Body of pancreas (tissue), 4 donors: ENCODE data around the gene BTG4. TPM values are rescaled to one million over a fixed set of nuclear protein-coding genes. Genes with fewer than 3 reads are reported as not detected.

Source experiments
- ATAC-seq: fragments of 150-250 bp; one replicate; pipeline ENCODE4 v1.9.1; 2016
- DNase-seq, 4 donors: peaks; one replicate each; pipeline ENCODE4 v3.0.0-alpha.2; 2019
- H3K27ac ChIP-seq, 4 donors: fragments of 200-600 bp; sonication (generic); 1 replicate in 3 of 4; 2 replicates in 1 of 4; pipeline versions ENCODE4 v1.5.1 to v1.6.1; 2016 to 2019; ENCODE audit warnings: mild to moderate bottlenecking in 1 of 4, mixed read lengths in 1 of 4, moderate library complexity in 1 of 4
- H3K27me3 ChIP-seq, 2 donors: fragments of 200-600 bp; sonication (generic); one replicate each; pipeline ENCODE4 v1.6.0; 2016; ENCODE audit warnings: mild to moderate bottlenecking in 1 of 2
- H3K36me3 ChIP-seq, 2 donors: fragments of 200-600 bp; sonication (generic); replicated peaks in 1 of 2; 2 replicates each; pipeline ENCODE4 v1.5.1; 2016; ENCODE audit warnings: low read depth in 2 of 2; ENCODE audit not compliant: insufficient read depth in 1 of 2
- H3K4me1 ChIP-seq: fragments of 200-600 bp; sonication (generic); one replicate; pipeline ENCODE4 v1.6.0; 2016
- H3K4me3 ChIP-seq, 2 donors: fragments of 200-600 bp; sonication (generic); 1 replicate in 1 of 2; 2 replicates in 1 of 2; pipeline ENCODE4 v1.5.1; 2016 to 2019
- H3K9me3 ChIP-seq, 3 donors: fragments of 200-600 bp; sonication (generic); 1 replicate in 2 of 3; 2 replicates in 1 of 3; pipeline ENCODE4 v1.5.1; 2016
- POLR2A ChIP-seq, 3 donors: fragments of 450-650 bp; IDR thresholded peaks; one replicate each; pipeline ENCODE4 v1.6.1; 2016; ENCODE audit warnings: antibody characterized with exemption in 3 of 3, mild to moderate bottlenecking in 2 of 3
- WGBS, 2 donors: methylation state at CpG; one replicate each; pipeline ENCODE4 v1.1.5; 2017; 5-methylcytosine and 5-hydroxymethylcytosine counted together
- intact Hi-C: fragments of 100-400 bp; cut with DNase I; formaldehyde crosslinking; loops from one replicate; pipeline ENCODE4 v1.15.1; 2023
- total RNA-seq, 2 donors: library from RNA; depleted of rRNA; stranded (reverse); fragments of >200 nt; gene quantifications; one replicate each; pipeline ENCODE4 v1.1.0, GENCODE V29; 2016
- TF ChIP-seq, protein P1 (sequence below), 7 experiments: fragments of 450-650 bp in 4 of 7; fragments of 200-600 bp in 3 of 7; sonication (generic) in 3 of 7; IDR thresholded peaks; one replicate each; pipeline ENCODE4 v1.5.1; 2016 to 2019; ENCODE audit warnings: antibody characterized with exemption in 7 of 7

BTG4 gene
- total RNA-seq, 2 donors from 2014 or later, result not detected

- no peak for ATAC-seq
Observed at GRCh38 chr11:111538407-111539114, 26.4 kb upstream of the BTG4 start.

GRCh38 chr11:111537336-111537860, 25.2 kb upstream of the BTG4 start:
- intact Hi-C loops, result no loop called here
- DNase-seq (no peak), ATAC-seq (no peak)
- Histone ChIP-seq H3K36me3 (no peaks in the 10 kb centered on the region), H3K4me1 (peaks cover 22% of the 10 kb centered on the region), H3K9me3 (no peaks in the 10 kb centered on the region), H3K4me3 (no peak overlapping the region), H3K27me3 (peaks cover 0 to 14% of the 10 kb centered on the region in 2 donors), H3K27ac (no peak overlapping the region)
- 77 to 78% methylated on average over 3 of the region's 3 CpGs for WGBS, 2 donors
- TF ChIP-seq POLR2A (IDR thresholded peaks at IDR 0.05), result no peak
- TF ChIP-seq, protein P1, sequence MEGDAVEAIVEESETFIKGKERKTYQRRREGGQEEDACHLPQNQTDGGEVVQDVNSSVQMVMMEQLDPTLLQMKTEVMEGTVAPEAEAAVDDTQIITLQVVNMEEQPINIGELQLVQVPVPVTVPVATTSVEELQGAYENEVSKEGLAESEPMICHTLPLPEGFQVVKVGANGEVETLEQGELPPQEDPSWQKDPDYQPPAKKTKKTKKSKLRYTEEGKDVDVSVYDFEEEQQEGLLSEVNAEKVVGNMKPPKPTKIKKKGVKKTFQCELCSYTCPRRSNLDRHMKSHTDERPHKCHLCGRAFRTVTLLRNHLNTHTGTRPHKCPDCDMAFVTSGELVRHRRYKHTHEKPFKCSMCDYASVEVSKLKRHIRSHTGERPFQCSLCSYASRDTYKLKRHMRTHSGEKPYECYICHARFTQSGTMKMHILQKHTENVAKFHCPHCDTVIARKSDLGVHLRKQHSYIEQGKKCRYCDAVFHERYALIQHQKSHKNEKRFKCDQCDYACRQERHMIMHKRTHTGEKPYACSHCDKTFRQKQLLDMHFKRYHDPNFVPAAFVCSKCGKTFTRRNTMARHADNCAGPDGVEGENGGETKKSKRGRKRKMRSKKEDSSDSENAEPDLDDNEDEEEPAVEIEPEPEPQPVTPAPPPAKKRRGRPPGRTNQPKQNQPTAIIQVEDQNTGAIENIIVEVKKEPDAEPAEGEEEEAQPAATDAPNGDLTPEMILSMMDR (IDR thresholded peaks at IDR 0.05), result no peak

More at GRCh38 chr11:111538407-111539114, 26.4 kb upstream of the BTG4 start:
- intact Hi-C loops, result no loop called here
- 60 to 71% methylated on average over 1 of the region's 1 CpG for WGBS, 2 donors
- no peak for DNase-seq
- H3K27me3 ChIP-seq, result peaks cover 0 to 14% of the 10 kb centered on the region in 2 donors
- H3K4me1 ChIP-seq, result peaks cover 22% of the 10 kb centered on the region
- H3K9me3 ChIP-seq, result no peaks in the 10 kb centered on the region
- H3K27ac ChIP-seq, result no peak overlapping the region
- H3K36me3 ChIP-seq, result no peaks in the 10 kb centered on the region
- TF ChIP-seq, protein P1 (IDR thresholded peaks at IDR 0.05), result no peak
- TF ChIP-seq POLR2A (IDR thresholded peaks at IDR 0.05), result no peak
- no peak overlapping the region for H3K4me3 ChIP-seq

- Histone ChIP-seq H3K27me3 (peaks cover 0 to 3% of the 10 kb centered on the region in 2 donors), H3K36me3 (no peaks in the 10 kb centered on the region), H3K4me1 (peaks cover 5% of the 10 kb centered on the region), H3K27ac (no peak overlapping the region), H3K4me3 (no peak overlapping the region), H3K9me3 (no peaks in the 10 kb centered on the region)
- TF ChIP-seq, protein P1 (IDR thresholded peaks at IDR 0.05), result no peak
- TF ChIP-seq POLR2A (IDR thresholded peaks at IDR 0.05), result no peak
- 72 to 84% methylated on average over 6 of the region's 6 CpGs for WGBS, 2 donors
- intact Hi-C loops, result no loop called here
- no peak for ATAC-seq
- DNase-seq, result no peak
Observed at GRCh38 chr11:111535281-111535680, 23.1 kb upstream of the BTG4 start.

GRCh38 chr11:111532365-111532709, 20.2 kb upstream of the BTG4 start:
- Histone ChIP-seq H3K4me1 (no peaks in the 10 kb centered on the region), H3K27me3 (no peaks in the 10 kb centered on the region)
- intact Hi-C loops, result no loop called here

More at GRCh38 chr11:111532365-111532709, 20.2 kb upstream of the BTG4 start:
- 78 to 83% methylated on average over 5 of the region's 5 CpGs for WGBS, 2 donors
- no peak overlapping the region for H3K27ac ChIP-seq
- ATAC-seq (no peak), DNase-seq (no peak)
- TF ChIP-seq, protein P1 (IDR thresholded peaks at IDR 0.05), result no peak
- TF ChIP-seq POLR2A (IDR thresholded peaks at IDR 0.05), result no peak
- no peak overlapping the region for H3K4me3 ChIP-seq
- H3K9me3 ChIP-seq, result no peaks in the 10 kb centered on the region
- no peaks in the 10 kb centered on the region for H3K36me3 ChIP-seq
